Activated CD8-positive, alpha-beta memory T cell treated with anti-CD3 and anti-CD28 coated beads, Interleukin-2, amount 50 U/mL, for 1 hour (primary cell): Measurements from ENCODE around the gene SH3PXD2A.

Source experiments
- DNase-seq: peaks from one replicate; pipeline ENCODE4 v3.0.0-alpha.2; 2020; ENCODE audit errors: extremely low read depth

SH3PXD2A gene

GRCh38 chr10:103812004-103812403 lies 43.4 kb downstream of the SH3PXD2A start:
- DNase-seq: no peak

DNA sequence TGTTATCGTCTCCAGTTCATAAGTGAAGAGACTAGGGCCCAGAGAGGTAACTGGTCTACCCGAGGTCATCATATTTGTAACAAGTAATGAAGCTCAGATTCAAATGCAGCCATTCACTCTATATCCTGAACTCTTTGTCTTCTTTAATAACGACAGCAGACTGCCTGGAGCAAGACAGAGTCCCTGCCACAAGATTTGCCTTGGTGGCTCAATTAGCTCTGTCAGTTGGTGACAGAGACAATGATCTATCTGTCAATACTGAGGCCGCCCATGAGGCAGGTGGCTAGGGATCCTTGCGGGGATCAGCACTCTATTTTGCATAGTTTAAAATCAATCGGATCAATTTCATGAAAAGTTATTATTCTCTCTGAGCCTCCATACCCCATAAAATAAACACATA lies 43.9 kb downstream of the SH3PXD2A start:
- no peak for DNase-seq

GRCh38 chr10:103808780-103809179 lies 46.6 kb downstream of the SH3PXD2A start:
- DNase-seq: no peak

DNA sequence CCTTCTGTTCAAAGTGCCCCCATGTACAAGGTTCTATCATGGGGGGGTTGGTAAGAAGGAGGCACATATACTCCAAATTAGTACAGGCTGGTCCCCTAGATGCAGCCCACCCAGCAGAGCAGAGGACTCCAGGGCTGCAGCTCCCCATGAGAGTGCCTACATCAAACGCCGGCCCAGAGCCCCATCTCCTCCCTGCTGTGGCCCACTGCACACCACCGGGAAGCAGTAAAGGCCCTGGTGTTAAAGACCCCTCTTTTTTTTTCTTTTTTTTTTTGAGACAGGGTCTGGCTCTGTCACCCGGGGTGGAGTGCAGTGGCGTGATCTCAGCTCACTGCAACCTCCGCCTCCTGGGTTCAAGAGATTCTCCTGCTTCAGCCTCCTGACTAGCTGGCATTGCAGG lies 47.4 kb downstream of the SH3PXD2A start:
- no peak for DNase-seq

- no peak for DNase-seq
Observed at GRCh38 chr10:103806395-103807187, 48.8 kb downstream of the SH3PXD2A start.

- no peak for DNase-seq
Observed at GRCh38 chr10:103805781-103806180, 49.6 kb downstream of the SH3PXD2A start.

- DNase-seq: no peak
Observed at GRCh38 chr10:103804871-103805270, 50.5 kb downstream of the SH3PXD2A start.

GRCh38 chr10:103803941-103804340 lies 51.4 kb downstream of the SH3PXD2A start:
- DNase-seq: no peak

- no peak for DNase-seq
Observed at GRCh38 chr10:103802637-103803353, 52.6 kb downstream of the SH3PXD2A start.

DNA sequence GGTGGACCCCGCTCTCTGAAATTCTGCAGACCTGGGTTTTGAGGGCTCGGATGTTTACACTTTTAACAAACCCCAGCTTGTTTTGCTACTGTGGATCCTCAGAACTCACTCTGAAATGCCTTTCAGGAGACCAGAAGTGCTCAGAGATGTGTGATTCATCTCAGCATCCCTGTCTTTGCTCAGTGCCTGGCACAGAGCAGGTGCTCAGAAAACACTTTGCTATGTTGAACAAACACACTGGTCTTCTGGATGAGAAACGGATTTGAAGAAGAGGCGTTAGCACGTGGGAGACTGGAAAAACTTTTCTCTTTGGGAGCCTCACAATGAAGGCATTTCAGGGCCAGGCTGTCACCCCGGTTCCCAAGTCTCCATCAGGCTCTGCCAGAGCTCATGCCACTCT lies 53.3 kb downstream of the SH3PXD2A start:
- DNase-seq: no peak

- DNase-seq: no peak
Observed at GRCh38 chr10:103800789-103801540, 54.4 kb downstream of the SH3PXD2A start.

DNA sequence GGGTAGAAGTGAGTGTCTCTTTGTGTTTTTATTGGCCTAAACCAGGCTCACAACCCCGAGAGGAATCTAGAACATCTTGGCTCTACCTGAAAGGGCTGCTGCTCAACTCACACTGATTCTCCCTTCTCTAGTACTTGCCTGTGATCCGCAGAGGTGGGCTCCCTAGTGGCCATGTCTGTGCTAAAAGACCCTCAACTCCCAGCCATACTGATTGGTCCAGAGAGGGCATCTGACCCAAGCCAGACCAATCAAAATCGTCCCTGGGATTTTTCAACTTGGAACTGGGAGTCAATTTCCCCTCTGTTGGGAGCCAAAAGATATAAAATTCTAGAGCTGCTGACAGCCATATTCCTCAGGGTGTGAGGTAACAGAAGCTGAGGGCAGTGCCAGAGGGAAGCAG lies 55.3 kb downstream of the SH3PXD2A start:
- DNase-seq: no peak

DNA sequence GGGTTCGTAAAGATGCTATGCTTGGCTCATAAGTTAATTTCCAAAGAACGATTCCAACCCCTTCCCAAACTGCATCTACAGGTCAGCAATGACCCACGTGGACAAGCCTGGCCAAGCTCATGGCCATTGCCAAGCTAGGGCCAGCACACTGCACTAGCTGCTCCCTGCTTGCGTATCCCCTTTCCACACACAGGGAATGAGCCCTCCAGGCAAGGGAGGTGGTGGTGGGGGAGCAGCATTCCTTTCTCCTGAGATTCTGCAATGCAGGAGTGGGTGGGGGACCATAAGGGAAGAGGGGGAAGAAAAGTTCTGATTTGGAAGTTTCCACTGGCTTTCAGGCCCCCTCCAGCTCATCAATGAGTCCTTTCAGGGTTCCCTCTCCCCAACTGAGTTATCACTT lies 56.0 kb downstream of the SH3PXD2A start:
- no peak for DNase-seq

DNA sequence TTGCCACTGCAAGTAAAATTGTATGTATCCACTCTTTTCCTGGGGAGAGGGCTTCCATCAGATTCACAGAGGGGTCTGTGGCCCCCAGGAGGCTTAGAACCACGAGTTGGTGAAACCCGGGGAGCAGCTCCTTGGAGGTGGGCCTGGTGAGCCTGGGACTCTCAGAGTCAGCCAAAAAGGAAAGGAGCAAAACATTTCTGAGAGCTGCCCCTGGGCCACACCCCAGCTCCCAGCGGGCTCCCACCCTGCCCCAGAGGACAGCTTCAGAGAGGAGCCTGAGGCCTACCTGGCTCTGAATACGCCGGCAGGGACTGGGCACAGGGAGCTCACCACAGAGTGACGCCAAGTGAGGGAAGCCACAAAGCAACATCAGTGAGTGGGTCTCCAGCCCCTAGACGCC lies 56.9 kb downstream of the SH3PXD2A start:
- no peak for DNase-seq

DNA sequence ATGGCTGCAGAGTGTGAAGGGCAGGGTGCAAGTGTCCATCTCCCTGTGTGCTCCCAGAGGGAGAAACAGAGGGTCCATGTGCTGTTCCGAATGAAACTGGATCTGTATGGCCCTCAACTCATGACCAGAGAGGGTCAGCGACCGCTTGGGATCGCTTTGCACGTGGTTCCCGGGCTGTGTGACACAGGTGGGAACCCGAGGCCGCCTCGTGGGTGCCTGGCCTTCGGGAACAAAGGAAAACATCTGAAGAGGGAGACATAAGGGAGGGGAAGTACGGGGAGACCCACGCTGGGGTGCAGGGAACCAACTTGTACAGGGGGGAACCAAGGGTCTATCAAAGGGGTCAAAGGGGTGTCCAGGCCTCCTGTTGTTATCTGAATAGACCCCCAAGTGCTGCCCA lies 57.5 kb downstream of the SH3PXD2A start:
- DNase-seq: no peak

- DNase-seq: no peak
Observed at GRCh38 chr10:103795634-103796270, 59.6 kb downstream of the SH3PXD2A start.

DNA sequence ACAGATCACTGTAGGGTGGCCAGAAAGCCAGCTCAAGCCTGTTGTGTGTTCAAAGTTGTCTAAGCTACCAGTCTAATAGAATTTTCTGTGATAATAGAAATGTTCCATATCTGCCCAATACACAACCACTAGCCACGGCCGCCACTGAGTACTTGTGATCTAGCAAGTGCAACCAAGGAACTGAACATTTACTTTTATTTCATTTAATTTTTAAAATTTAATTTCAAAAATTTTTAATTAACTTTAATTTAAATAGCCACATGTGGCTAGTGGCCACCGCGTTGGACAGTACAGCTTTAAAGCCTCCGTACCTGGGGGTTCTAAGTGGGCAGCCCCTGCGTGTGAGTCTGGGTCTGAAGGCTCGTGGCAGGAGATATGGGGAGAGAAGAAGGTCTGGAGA lies 60.4 kb downstream of the SH3PXD2A start:
- no peak for DNase-seq

GRCh38 chr10:103793920-103794883 lies 61.2 kb downstream of the SH3PXD2A start:
- DNase-seq: no peak

DNA sequence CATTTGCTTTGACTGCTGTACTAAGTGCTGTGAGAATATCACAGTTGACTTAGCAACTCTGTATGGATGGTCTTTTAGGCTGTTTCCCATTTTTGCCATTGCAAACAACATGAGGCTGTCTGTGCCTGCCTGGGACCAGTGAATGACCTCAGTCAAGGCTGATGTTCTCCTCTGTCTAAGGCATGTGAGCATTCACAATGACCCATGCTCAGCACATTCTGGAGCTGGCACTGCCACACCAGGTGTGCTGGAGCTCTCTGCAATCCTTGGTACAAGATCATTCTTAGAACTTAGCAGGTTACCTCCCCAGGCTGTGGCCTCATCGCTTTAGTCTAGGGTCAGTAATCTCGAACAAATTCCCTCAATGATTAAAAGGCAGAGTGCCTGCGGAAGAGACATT lies 61.9 kb downstream of the SH3PXD2A start:
- no peak for DNase-seq

- DNase-seq: no peak
Observed at GRCh38 chr10:103792547-103792946, 62.8 kb downstream of the SH3PXD2A start.

DNA sequence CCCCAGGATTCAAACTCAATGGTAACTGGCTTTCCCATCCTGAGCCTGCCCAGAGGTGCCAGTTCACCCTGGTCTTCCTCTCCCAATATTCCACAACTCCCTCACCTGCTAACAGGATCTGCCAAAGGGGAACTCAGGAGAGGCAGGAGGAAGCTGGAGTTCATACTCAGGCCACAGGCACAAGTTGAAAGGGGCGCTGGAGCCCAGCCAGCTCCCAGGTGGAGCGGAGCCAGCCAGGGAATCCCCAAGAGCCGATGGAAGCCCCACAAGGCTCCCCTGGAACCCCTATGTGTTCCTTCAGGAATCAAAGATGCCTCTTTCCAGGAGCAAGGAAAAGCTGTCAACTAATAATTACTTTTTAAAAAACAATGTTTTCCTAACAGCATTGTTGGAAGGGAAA lies 63.5 kb downstream of the SH3PXD2A start:
- DNase-seq: no peak
